GM12801 (cell line): ENCODE results near the gene LPP.

Experiments used
- TF ChIP-seq, protein P1 (sequence below): IDR thresholded peaks from one replicate; pipeline ENCODE4 v1.5.1; 2011; ENCODE audit warnings: control low read depth; ENCODE audit not compliant: insufficient read length; ENCODE audit errors: extremely low read depth

Gene LPP

DNA sequence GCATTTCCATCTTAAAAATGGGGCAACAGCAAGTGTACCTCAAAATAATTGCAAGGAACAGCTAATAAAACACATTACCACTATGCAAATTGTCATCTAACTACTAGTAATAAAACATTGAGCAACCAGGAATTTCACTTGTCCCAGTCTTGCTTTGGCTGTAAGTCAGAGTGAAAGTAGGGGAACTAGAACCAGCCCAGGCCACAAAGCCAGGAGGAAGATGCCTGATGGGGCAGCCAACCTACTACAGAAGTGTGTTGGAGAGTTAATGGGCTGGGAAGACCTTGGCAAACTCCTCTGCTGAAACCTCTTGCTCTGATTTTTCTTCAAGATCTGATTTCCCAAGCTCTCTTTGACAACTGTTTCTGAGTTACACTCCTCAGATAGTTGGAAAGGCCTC lies 40.2 kb upstream of the LPP start:
- TF ChIP-seq, protein P1, sequence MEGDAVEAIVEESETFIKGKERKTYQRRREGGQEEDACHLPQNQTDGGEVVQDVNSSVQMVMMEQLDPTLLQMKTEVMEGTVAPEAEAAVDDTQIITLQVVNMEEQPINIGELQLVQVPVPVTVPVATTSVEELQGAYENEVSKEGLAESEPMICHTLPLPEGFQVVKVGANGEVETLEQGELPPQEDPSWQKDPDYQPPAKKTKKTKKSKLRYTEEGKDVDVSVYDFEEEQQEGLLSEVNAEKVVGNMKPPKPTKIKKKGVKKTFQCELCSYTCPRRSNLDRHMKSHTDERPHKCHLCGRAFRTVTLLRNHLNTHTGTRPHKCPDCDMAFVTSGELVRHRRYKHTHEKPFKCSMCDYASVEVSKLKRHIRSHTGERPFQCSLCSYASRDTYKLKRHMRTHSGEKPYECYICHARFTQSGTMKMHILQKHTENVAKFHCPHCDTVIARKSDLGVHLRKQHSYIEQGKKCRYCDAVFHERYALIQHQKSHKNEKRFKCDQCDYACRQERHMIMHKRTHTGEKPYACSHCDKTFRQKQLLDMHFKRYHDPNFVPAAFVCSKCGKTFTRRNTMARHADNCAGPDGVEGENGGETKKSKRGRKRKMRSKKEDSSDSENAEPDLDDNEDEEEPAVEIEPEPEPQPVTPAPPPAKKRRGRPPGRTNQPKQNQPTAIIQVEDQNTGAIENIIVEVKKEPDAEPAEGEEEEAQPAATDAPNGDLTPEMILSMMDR, result no peak

DNA sequence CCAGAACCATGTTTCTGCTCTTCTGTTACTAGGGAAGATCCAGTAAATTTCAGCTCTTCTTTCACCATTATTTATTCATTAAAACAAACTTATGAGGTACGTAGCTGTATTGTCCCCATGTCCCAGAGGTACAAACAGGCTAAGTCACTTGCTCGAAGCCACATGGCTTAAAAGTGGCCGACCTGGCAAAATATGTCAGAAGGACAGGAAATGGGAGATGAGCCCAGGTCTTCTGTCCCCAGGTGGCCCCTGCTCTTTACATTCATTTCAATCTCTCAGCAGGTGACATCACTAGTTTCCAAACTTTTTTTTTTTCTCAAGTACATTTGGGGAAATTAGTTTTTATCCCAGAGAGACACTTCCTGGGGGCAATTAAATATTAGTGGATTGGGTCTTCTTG lies 34.1 kb upstream of the LPP start:
- TF ChIP-seq, protein P1, result no peak

DNA sequence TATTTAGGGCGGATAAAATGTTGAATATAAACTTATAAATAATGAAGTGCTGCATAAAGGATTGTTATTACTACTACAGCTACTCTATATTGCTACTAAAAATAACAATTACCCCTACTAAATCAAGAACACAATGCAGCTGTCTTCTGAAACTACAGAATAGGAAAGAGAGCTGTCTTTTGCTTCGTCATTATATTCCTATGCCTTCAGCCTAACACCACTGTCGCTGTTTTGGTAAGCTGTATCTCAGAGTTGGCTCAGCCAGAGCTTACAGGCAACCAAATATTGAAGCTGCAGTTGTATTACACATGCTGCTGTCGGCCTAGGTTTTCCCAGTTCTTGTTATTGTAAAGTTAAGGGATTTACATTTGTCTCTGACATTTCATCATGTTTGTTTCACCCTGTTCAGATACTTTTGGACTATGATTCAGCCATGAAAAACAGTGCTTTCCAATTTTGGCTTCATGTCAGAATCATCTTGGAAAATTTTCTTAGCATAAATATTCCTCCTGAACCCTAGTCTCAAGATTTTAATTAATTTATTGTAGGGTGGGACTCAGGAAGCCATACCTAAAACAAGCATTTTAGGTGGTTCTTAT lies 31.3 kb upstream of the LPP start:
- TF ChIP-seq, protein P1, result no peak

DNA sequence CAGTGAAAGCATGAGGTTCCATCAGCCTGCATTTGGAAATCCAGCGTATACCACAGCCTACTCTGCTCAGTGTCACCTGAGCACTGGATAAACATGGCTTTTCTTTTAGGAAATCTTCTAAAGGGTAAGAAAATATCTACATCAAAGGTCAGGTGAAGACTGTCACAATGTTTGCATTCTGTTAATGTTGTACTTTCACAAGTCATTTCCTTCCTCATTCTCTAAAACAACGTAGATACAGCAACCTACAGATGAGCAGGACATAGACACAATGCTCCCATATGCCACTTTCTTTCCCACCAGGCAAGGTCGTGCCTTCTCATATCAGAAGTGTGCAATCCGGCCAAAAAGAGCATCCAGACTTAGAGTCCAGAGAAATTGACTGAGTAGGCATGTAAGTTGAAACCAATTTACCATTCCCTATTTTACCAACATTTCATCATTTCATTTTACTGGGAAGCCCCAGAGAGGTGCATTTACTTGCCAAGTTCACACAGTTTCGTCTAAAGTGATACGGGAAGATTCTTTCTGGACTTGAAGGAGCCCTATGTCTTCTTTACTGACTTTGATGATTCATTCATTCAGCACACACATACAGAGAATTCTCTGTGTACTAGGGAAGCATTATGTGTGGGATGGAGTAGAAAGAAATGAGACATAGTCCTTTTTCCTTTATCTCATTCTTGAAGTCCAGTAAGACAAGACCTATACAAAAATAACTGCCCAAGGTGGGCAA lies 30.6 kb upstream of the LPP start:
- TF ChIP-seq, protein P1, result no peak

DNA sequence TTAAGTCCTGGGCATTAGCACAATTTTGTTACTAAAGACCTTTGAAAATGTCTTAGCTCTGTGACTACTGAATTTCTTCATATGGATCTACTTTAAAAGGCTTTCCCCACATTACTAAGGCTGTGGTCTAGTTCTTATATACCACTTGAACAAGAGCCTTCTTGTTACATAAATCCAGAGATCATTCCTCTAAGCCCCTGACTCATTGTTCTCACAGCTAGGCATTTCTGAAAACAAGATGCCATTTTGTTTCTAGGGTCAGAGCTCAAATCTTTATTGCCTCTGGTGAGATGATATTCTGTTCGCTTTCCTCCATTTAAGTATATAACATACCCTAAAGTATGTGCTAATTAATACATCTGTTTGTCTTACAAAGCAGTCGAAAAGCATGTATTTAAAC lies 29.8 kb upstream of the LPP start:
- TF ChIP-seq, protein P1, result no peak

DNA sequence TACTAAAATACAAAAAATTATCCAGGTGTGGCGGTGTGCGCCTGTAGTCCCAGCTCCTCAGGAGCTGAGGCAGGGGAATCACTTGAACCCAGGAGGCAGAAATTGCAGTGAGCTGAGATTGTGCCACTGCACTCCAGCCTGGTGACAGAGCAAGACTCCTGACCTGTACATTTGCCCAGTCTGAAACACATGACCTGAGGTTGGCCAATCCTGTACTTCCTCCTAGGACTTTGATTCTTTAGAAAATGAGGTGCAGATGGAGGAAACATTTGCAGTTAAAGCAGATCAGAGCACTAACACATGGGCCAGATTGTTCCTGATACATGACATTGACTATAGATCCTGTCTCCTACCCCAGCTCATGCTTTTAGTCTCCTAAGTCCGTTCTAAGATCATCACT lies 28.9 kb upstream of the LPP start:
- TF ChIP-seq, protein P1, result no peak

DNA sequence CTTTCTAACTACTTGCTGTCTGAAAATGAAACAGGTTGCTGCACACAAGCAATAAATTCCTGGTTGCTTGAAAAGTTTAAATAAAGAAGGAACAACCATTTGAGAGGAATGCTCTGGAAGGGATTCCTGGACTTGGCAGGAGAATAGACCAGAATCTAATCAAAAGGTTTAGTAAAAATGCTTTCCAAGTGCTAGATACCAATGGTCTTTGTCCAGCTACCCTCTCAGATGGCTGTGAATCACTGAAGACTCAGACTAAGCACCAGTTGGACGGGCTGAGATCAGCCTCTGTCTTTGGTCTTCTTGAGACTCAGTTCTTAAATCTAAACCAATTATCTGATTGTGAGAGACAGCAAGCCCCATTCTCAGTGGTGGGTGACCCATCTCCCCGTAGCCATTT lies 27.7 kb upstream of the LPP start:
- TF ChIP-seq, protein P1, result no peak
